WTC11 (cell line): ENCODE measurements around the gene SPSB4. TPM values are rescaled to one million over a fixed set of nuclear protein-coding genes. Genes with fewer than 3 reads are reported as not detected.
"Not testable (repeated sequence)": the region's sequence is repeated elsewhere in the genome, so short reads cannot be mapped to it uniquely, and the experiment has no call there.

Experiments
- ATAC-seq: fragments of 200-7000 bp; cut with Tn5 transposase; 2 replicates; pipeline ENCODE4 v1.10.0; 2021; ENCODE audit warnings: mild to moderate bottlenecking, moderate library complexity
- CTCF ChIA-PET: fragments of 300-600 bp; sonication (Branson Sonifier 250); formaldehyde crosslinking; loops from one replicate; lab custom pipeline; 2021; ENCODE audit warnings: antibody characterized with exemption; lab: Charles Lee
- POLR2A ChIA-PET: fragments of 350-600 bp; sonication (Branson Sonifier 250); formaldehyde crosslinking; loops from one replicate; lab custom pipeline; 2021; ENCODE audit warnings: antibody characterized with exemption; lab: Charles Lee
- DNase-seq: peaks from one replicate; pipeline ENCODE4 v3.0.0; 2021; ENCODE audit warnings: low spot score
- H3K27ac Mint-ChIP-seq: 2 replicates; pipeline ENCODE4 v1.8.0; 2021; ENCODE audit warnings: mixed read lengths
- H3K27me3 Mint-ChIP-seq: 2 replicates; pipeline ENCODE4 v1.8.0; 2021; ENCODE audit warnings: low read depth, mild to moderate bottlenecking, moderate library complexity, mixed read lengths
- H3K36me3 Mint-ChIP-seq: 2 replicates; pipeline ENCODE4 v1.8.0; 2021; ENCODE audit warnings: mixed read lengths
- H3K4me1 Mint-ChIP-seq: 2 replicates; pipeline ENCODE4 v1.8.0; 2022; ENCODE audit warnings: mixed read lengths
- H3K4me3 Mint-ChIP-seq: 2 replicates; pipeline ENCODE4 v1.8.0; 2021; ENCODE audit warnings: mild to moderate bottlenecking, moderate library complexity, mixed read lengths
- H3K9me3 Mint-ChIP-seq: 2 replicates; pipeline ENCODE4 v1.8.0; 2021; ENCODE audit warnings: mixed read lengths
- CREB1 ChIP-seq: sonication (generic); formaldehyde crosslinking; IDR thresholded peaks from 2 replicates; pipeline ENCODE4 v1.8.0; 2023; ENCODE audit warnings: mild to moderate bottlenecking, missing genetic modification reagents
- ELF4 ChIP-seq: sonication (generic); formaldehyde crosslinking; IDR thresholded peaks from 2 replicates; pipeline ENCODE4 v1.8.1; 2022; ENCODE audit warnings: low read depth, mild to moderate bottlenecking, moderate library complexity, missing genetic modification reagents
- EMX1 ChIP-seq: fragments of 250-450 bp; sonication (Bioruptor Pico); IDR thresholded peaks from 2 replicates; pipeline ENCODE4 v1.8.0; 2021; ENCODE audit warnings: mild to moderate bottlenecking
- ETV6 ChIP-seq: sonication (generic); formaldehyde crosslinking; IDR thresholded peaks from 2 replicates; pipeline ENCODE4 v1.8.1; 2022; ENCODE audit warnings: mild to moderate bottlenecking, missing genetic modification reagents
- GABPB1 ChIP-seq: sonication (generic); formaldehyde crosslinking; IDR thresholded peaks from 2 replicates; pipeline ENCODE4 v1.8.1; 2023; ENCODE audit warnings: mild to moderate bottlenecking, missing genetic modification reagents
- GRHL2 ChIP-seq: fragments of 250-450 bp; sonication (Bioruptor Pico); IDR thresholded peaks from 2 replicates; pipeline ENCODE4 v1.8.0; 2022; ENCODE audit warnings: mild to moderate bottlenecking, moderate library complexity; ENCODE audit not compliant: insufficient replicate concordance, severe bottlenecking
- IRF2 ChIP-seq: sonication (generic); formaldehyde crosslinking; IDR thresholded peaks from 2 replicates; pipeline ENCODE4 v1.8.0; 2022; ENCODE audit warnings: low read depth, missing genetic modification reagents, borderline replicate concordance
- JUN ChIP-seq: sonication (generic); formaldehyde crosslinking; IDR thresholded peaks from 2 replicates; pipeline ENCODE4 v1.8.0; 2023; ENCODE audit warnings: mild to moderate bottlenecking, missing genetic modification reagents
- MXD4 ChIP-seq: fragments of 250-450 bp; sonication (Bioruptor Pico); IDR thresholded peaks from 2 replicates; pipeline ENCODE4 v1.8.0; 2021; ENCODE audit warnings: mild to moderate bottlenecking, moderate library complexity, borderline replicate concordance
- NFE2L1 ChIP-seq: sonication (generic); formaldehyde crosslinking; IDR thresholded peaks from 2 replicates; pipeline ENCODE4 v1.8.1; 2023; ENCODE audit warnings: missing genetic modification reagents
- NR2C2 ChIP-seq: sonication (generic); formaldehyde crosslinking; IDR thresholded peaks from 2 replicates; pipeline ENCODE4 v1.8.0; 2022; ENCODE audit warnings: mild to moderate bottlenecking, missing genetic modification reagents
- RELA ChIP-seq: sonication (generic); formaldehyde crosslinking; IDR thresholded peaks from 2 replicates; pipeline ENCODE4 v1.8.1; 2022; ENCODE audit warnings: missing genetic modification reagents, mild to moderate bottlenecking, borderline replicate concordance
- SMAD4 ChIP-seq: sonication (generic); formaldehyde crosslinking; IDR thresholded peaks from 2 replicates; pipeline ENCODE4 v1.8.0; 2022; ENCODE audit warnings: mild to moderate bottlenecking, missing genetic modification reagents
- SP1 ChIP-seq: sonication (generic); formaldehyde crosslinking; conservative IDR thresholded peaks from 2 replicates; pipeline ENCODE4 v1.8.1; 2022; ENCODE audit warnings: missing genetic modification reagents
- TCF7 ChIP-seq: sonication (generic); formaldehyde crosslinking; IDR thresholded peaks from 2 replicates; pipeline ENCODE4 v1.8.0; 2022; ENCODE audit warnings: mild to moderate bottlenecking, low read depth, missing genetic modification reagents, moderate library complexity
- TEAD1 ChIP-seq: sonication (generic); formaldehyde crosslinking; IDR thresholded peaks from 2 replicates; pipeline ENCODE4 v1.8.0; 2022; ENCODE audit warnings: mild to moderate bottlenecking, missing genetic modification reagents
- ZBTB21 ChIP-seq: sonication (generic); formaldehyde crosslinking; IDR thresholded peaks from 2 replicates; pipeline ENCODE4 v1.8.1; 2023; ENCODE audit warnings: mild to moderate bottlenecking, missing genetic modification reagents, borderline replicate concordance
- ZNF396 ChIP-seq: fragments of 250-450 bp; sonication (Bioruptor Pico); IDR thresholded peaks from 2 replicates; pipeline ENCODE4 v1.8.0; 2021; ENCODE audit warnings: mild to moderate bottlenecking, moderate library complexity, borderline replicate concordance
- ZNF423 ChIP-seq: fragments of 250-450 bp; sonication (Bioruptor Pico); IDR thresholded peaks from 2 replicates; pipeline ENCODE4 v2.1.2; 2022; ENCODE audit warnings: mild to moderate bottlenecking, moderate library complexity
- ZNF671 ChIP-seq: fragments of 250-450 bp; sonication (Bioruptor Pico); IDR thresholded peaks from 2 replicates; pipeline ENCODE4 v1.8.0; 2021; ENCODE audit warnings: mild to moderate bottlenecking
- total RNA-seq: library from RNA; stranded (reverse); gene quantifications from 3 replicates; pipeline ENCODE4 v1.2.3, GENCODE V29; 2021
- TF ChIP-seq, protein P1 (sequence below): sonication (generic); formaldehyde crosslinking; IDR thresholded peaks from 2 replicates; pipeline ENCODE4 v1.8.0; 2022; ENCODE audit warnings: mild to moderate bottlenecking, missing genetic modification reagents
- TF ChIP-seq, protein P2 (sequence below): sonication (generic); formaldehyde crosslinking; IDR thresholded peaks from 2 replicates; pipeline ENCODE4 v1.8.1; 2023; ENCODE audit warnings: mild to moderate bottlenecking, missing genetic modification reagents
- TF ChIP-seq, protein P3 (sequence below): sonication (generic); formaldehyde crosslinking; IDR thresholded peaks from 2 replicates; pipeline ENCODE4 v1.8.0; 2022; ENCODE audit warnings: missing genetic modification reagents
- TF ChIP-seq, protein P4 (sequence below): sonication (generic); formaldehyde crosslinking; IDR thresholded peaks from 2 replicates; pipeline ENCODE4 v1.8.1; 2022; ENCODE audit warnings: mild to moderate bottlenecking, moderate library complexity, missing genetic modification reagents

SPSB4 gene
- total RNA-seq, 1 experiment from 2014 or later, result 19.7 TPM

DNA sequence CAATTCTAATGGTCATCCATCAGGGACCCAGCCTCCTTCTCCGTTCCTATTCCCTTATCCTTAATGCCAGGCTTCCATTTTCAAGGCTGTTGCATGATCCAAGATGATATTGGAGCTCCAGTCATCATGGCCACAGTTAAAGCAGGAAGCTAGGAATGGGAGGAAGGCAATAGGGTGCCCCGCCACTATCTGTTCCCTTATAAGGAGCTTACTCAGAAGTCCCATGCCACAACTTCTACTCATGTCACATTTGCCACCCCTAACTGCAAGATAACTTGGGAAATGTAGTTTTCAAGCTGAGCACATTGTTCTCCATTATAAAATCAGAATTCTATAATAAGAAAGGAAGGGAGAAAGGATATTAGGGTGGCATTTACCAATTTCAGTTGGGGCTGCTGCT, 38.6 kb upstream of the SPSB4 start (continued):
- TF ChIP-seq, protein P1, sequence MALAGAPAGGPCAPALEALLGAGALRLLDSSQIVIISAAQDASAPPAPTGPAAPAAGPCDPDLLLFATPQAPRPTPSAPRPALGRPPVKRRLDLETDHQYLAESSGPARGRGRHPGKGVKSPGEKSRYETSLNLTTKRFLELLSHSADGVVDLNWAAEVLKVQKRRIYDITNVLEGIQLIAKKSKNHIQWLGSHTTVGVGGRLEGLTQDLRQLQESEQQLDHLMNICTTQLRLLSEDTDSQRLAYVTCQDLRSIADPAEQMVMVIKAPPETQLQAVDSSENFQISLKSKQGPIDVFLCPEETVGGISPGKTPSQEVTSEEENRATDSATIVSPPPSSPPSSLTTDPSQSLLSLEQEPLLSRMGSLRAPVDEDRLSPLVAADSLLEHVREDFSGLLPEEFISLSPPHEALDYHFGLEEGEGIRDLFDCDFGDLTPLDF, result no peak
- no peak for TF ChIP-seq RELA (CRISPR knock-in tag)
- TF ChIP-seq ZBTB21 (CRISPR knock-in tag), result no peak
- TF ChIP-seq GABPB1, result no peak
- no peak for TF ChIP-seq IRF2
- TF ChIP-seq, protein P2, sequence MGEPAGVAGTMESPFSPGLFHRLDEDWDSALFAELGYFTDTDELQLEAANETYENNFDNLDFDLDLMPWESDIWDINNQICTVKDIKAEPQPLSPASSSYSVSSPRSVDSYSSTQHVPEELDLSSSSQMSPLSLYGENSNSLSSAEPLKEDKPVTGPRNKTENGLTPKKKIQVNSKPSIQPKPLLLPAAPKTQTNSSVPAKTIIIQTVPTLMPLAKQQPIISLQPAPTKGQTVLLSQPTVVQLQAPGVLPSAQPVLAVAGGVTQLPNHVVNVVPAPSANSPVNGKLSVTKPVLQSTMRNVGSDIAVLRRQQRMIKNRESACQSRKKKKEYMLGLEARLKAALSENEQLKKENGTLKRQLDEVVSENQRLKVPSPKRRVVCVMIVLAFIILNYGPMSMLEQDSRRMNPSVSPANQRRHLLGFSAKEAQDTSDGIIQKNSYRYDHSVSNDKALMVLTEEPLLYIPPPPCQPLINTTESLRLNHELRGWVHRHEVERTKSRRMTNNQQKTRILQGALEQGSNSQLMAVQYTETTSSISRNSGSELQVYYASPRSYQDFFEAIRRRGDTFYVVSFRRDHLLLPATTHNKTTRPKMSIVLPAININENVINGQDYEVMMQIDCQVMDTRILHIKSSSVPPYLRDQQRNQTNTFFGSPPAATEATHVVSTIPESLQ (CRISPR knock-in tag), result no peak
- no peak for TF ChIP-seq CREB1 (CRISPR knock-in tag)

DNA sequence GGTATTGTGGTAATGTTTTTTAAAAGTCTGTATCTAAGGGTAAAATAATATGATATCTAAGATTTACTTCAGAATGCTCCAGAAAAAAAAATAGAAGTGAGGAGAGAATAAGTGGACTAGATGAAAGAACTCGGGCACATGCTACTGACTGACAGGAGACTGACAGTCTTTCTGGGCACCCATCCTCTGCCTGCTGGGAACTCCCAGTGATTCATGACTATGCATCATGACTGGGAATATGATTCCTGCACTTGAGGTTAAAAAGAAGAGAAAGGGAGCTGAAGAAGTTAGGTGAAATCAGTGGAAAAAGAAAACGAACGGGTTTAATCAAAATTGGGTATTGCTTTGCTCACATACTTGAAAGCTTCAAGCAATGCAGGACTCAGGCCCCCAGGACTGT, 35.7 kb upstream of the SPSB4 start:
- peaks cover 24% of the 10 kb centered on the region for H3K4me1 Mint-ChIP-seq
- CTCF ChIA-PET, result interaction anchor here (1.0 to 1.5 kb wide), 2 partner anchors 32 to 99 kb away, joined by 3 read pairs; no protein-coding TSS in a partner anchor
- no peak overlapping the region for H3K4me3 Mint-ChIP-seq
- H3K9me3 Mint-ChIP-seq, result peaks cover 20% of the 10 kb centered on the region
- POLR2A ChIA-PET, result no interaction called here
- ATAC-seq (no peak), DNase-seq (no peak)
- peaks cover 5% of the 10 kb centered on the region for H3K36me3 Mint-ChIP-seq
- TF ChIP-seq TEAD1 (no peak), ETV6 (CRISPR knock-in tag) (no peak), NFE2L1 (CRISPR knock-in tag) (no peak), TCF7 (CRISPR knock-in tag) (no peak), MXD4 (CRISPR knock-in tag) (no peak), SMAD4 (no peak), ELF4 (CRISPR knock-in tag) (no peak), ZNF423 (CRISPR knock-in tag) (no peak), ZNF396 (CRISPR knock-in tag) (no peak), ZNF671 (CRISPR knock-in tag) (no peak), EMX1 (CRISPR knock-in tag) (no peak), GRHL2 (CRISPR knock-in tag) (no peak), NR2C2 (no peak), SP1 (CRISPR knock-in tag) (no peak), JUN (no peak)
- TF ChIP-seq, protein P3, sequence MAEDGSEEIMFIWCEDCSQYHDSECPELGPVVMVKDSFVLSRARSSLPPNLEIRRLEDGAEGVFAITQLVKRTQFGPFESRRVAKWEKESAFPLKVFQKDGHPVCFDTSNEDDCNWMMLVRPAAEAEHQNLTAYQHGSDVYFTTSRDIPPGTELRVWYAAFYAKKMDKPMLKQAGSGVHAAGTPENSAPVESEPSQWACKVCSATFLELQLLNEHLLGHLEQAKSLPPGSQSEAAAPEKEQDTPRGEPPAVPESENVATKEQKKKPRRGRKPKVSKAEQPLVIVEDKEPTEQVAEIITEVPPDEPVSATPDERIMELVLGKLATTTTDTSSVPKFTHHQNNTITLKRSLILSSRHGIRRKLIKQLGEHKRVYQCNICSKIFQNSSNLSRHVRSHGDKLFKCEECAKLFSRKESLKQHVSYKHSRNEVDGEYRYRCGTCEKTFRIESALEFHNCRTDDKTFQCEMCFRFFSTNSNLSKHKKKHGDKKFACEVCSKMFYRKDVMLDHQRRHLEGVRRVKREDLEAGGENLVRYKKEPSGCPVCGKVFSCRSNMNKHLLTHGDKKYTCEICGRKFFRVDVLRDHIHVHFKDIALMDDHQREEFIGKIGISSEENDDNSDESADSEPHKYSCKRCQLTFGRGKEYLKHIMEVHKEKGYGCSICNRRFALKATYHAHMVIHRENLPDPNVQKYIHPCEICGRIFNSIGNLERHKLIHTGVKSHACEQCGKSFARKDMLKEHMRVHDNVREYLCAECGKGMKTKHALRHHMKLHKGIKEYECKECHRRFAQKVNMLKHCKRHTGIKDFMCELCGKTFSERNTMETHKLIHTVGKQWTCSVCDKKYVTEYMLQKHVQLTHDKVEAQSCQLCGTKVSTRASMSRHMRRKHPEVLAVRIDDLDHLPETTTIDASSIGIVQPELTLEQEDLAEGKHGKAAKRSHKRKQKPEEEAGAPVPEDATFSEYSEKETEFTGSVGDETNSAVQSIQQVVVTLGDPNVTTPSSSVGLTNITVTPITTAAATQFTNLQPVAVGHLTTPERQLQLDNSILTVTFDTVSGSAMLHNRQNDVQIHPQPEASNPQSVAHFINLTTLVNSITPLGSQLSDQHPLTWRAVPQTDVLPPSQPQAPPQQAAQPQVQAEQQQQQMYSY (CRISPR knock-in tag), result no peak
- TF ChIP-seq, protein P4, sequence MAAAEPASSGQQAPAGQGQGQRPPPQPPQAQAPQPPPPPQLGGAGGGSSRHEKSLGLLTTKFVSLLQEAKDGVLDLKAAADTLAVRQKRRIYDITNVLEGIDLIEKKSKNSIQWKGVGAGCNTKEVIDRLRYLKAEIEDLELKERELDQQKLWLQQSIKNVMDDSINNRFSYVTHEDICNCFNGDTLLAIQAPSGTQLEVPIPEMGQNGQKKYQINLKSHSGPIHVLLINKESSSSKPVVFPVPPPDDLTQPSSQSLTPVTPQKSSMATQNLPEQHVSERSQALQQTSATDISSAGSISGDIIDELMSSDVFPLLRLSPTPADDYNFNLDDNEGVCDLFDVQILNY (CRISPR knock-in tag), result no peak
- H3K27me3 Mint-ChIP-seq, result peaks cover 3% of the 10 kb centered on the region; the same call in 1 of the 2 replicates
- H3K27ac Mint-ChIP-seq, result no peak overlapping the region

DNA sequence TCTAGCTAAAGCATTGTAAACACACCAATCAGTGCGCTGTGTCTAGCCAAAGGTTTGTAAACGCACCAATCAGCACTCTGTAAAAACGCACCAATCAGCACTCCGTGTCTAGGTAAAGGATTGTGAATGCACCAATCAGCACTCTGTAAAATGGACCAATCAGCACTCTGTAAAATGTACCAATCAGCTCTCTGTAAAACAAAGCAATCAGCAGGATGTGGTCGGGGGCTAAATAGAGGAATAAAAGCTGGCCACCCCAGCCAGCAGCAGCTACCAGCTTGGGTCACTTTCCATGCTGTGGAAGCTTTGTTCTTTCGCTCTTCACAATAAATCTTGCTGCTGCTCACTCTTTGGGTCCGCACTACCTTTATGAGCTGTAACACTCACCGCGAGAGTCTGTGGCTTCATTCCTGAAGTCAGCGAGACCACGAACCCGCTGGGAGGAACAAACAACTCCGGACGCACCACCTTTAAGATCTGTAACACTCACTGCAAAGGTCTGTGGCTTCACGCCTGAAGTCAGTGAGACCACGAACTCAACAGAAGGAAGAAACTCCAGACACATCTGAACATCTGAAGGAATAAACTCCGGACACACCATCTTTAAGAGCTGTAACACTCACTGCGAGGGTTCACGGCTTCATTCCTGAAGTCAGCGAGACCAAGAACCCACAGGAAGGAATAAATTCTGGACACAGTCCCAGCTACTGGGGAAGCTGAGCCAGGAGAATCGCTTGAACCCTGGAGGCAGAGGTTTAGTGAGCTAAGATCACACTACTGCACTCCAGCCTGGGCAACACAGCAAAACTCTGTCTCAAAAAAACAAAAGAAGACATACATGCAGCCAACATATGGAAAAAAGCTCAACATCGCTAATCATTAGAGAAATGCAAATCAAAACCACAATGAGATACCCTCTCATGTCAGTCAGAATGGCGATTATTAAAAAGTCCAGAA, 33.5 kb upstream of the SPSB4 start:
- CTCF ChIA-PET, result interaction anchor here (1.3 kb wide), 1 partner anchor 88 kb away, joined by 3 read pairs; no protein-coding TSS in a partner anchor
- POLR2A ChIA-PET, result not testable (repeated sequence)

More for the DNA sequence above, 33.5 kb upstream of the SPSB4 start:
- ATAC-seq, DNase-seq, H3K27ac Mint-ChIP-seq, H3K4me3 Mint-ChIP-seq, H3K36me3 Mint-ChIP-seq, H3K27me3 Mint-ChIP-seq: not testable (repeated sequence)
- Mint-ChIP-seq H3K9me3 (peaks cover 20% of the 10 kb centered on the region), H3K4me1 (peaks cover 12% of the 10 kb centered on the region)
